H54 (cell line): ENCODE results near the gene ENDOV.

Experiments
- DNase-seq: peaks from one replicate; pipeline ENCODE4 v3.0.0; 2011; ENCODE audit warnings: low spot score, mixed read lengths; ENCODE audit not compliant: insufficient read length
- FAIRE-seq: peaks from 3 replicates; lab custom pipeline; 2011; peaks lifted over from hg19 to GRCh38; lab: Jason Lieb, UNC
- POLR2A ChIP-seq: IDR thresholded peaks from 2 replicates; pipeline ENCODE4 v1.6.1; 2011; ENCODE audit warnings: low read depth, mild to moderate bottlenecking, low read length

The ENDOV gene

GRCh38 chr17:80438806-80439205 lies 23.8 kb downstream of the ENDOV start:
- TF ChIP-seq POLR2A, result no peak
- DNase-seq (no peak), FAIRE-seq (no peak)

GRCh38 chr17:80439499-80439898 lies 24.5 kb downstream of the ENDOV start:
- DNase-seq (no peak), FAIRE-seq (no peak)
- TF ChIP-seq POLR2A, result no peak

DNA sequence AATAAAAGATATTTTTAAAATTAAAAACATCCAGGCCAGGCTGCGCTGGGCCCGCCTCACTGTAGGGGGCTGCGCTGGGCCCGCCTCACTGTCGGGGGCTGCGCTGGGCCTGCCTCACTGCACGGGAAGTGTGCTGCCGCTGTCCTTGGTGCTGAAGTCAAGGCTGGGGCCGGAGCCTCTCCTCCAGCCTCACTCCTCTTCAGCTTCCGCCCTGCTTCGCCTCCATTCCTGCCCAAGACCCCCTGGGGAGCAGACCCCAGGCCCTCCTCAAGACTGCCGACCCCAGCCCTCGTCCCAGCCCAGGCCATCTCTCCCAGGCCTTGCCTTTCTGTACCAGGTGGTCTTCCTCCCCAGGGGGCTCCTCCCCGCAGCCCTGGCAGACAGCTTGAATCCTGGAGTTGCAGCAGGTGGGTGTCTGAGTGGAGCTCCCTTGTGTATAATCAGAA lies 26.2 kb downstream of the ENDOV start:
- FAIRE-seq, result no peak
- peak; percentile 65 for DNase-seq
- TF ChIP-seq POLR2A, result no peak

- FAIRE-seq (no peak), DNase-seq (no peak)
- no peak for TF ChIP-seq POLR2A
These were observed 26.8 kb downstream of the ENDOV start for GRCh38 chr17:80441598-80442322.

DNA sequence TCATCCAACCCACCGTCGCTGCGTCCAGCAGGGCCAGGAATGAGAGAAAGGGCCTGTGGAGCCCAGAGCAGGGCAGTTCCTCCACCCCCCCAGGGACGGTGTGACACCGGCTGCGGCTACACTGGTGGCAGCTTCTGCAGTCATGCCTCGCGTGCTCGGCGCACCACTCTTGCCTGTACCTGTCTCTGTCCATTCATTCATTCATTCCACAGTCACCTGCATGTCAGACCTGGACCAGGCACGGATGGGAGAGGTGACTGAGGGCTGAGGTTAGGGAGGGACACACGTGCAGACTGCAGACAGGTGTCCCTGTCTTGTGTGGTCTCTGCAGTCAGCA lies 27.3 kb downstream of the ENDOV start:
- no peak for DNase-seq
- FAIRE-seq, result no peak

GRCh38 chr17:80442764-80443163 lies 27.8 kb downstream of the ENDOV start:
- no peak for TF ChIP-seq POLR2A
- FAIRE-seq, result no peak
- no peak for DNase-seq

More for the DNA sequence above, 27.3 kb downstream of the ENDOV start:
- TF ChIP-seq POLR2A, result no peak

GRCh38 chr17:80443498-80443897 lies 28.5 kb downstream of the ENDOV start:
- no peak for TF ChIP-seq POLR2A
- no peak for FAIRE-seq
- DNase-seq, result no peak

DNA sequence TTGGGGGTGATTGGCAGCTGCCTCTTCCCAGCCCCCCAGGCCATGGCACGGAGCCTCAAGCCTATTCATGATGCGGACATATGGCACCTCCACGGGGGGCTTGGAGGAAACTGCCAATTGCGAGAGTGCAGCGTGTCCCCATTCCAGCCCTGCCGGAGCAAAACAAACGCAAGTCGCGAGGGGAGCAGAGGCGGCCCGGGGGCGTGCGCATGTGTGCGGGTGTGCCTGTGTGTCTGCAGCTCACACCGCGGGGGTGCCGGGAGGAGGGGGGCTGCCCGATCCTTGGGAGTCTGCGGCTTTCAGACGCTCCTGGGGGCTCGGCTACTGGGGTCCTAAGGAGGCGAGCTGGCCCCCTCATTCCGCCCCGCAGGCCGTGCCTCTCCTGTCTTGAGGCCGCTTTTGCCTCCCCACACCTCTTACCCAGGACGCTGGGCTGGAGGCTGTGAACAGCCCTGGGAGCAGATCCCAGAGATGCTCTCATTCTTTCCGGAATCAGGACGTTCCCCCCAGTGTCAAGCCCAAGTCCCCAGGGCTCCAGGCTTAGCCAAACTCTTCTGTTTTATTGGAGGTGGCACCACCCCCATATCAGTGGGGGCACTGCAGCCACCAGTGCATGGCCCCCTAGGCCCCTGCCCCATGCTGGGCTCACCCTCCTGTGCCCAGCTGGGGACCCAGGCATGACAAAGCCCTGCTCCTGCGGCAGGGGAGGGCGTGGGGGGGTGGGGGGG lies 29.1 kb downstream of the ENDOV start:
- TF ChIP-seq POLR2A, result no peak
- no peak for FAIRE-seq
- no peak for DNase-seq

DNA sequence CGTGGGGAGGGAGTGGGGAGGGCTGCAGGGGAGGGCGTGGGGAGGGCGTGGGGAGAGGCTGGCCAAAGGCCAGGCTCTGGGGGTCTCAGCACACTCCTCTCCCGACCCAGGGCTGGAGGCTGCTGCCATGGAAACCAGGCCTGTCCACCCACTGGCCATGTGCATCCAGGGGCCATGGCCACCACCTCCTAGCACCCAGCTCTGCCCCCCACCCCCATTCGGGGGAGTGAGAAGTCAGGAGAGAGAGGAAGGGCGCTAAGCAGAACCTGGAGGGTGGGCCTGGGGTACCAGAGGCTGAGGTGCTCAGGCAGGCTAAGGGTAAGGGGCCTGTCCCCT lies 29.6 kb downstream of the ENDOV start:
- FAIRE-seq (no peak), DNase-seq (no peak)
- TF ChIP-seq POLR2A, result no peak

DNA sequence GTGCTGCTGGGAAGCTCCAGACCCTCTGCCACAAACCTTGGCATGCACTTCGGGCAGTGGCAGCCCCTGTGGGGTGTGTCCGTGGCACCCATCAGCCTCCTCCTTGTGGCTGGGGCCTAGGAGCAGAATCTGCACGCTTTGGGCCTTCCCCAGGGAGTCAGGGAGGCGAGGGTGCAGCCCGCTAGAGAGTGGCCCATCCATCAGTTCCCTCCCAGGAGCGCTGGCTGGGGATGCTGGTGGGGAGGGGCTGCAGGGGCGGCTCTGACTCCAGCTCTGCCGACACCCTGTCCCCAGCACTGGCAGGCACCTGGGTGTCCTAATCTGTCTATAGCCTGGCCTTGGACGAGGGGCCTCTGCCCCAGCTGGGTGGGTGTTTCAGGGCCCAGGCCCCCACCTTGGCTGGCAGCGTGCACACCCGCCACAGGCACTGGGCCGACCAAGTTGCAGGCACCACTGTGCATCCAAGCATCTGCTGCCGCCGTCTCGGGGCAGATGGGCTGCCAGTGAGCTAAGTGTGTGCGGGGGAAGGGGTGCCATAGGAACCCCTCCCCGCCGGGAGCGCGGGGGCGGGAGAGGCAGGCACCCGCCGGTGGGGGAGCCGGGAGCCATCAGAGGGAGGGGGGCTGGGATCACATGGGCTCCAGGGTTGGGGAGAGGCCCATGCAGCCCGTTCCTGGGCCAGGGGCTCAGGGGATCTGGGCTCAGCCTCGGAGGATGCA lies 30.2 kb downstream of the ENDOV start:
- DNase-seq (no peak), FAIRE-seq (no peak)
- TF ChIP-seq POLR2A, result no peak

DNA sequence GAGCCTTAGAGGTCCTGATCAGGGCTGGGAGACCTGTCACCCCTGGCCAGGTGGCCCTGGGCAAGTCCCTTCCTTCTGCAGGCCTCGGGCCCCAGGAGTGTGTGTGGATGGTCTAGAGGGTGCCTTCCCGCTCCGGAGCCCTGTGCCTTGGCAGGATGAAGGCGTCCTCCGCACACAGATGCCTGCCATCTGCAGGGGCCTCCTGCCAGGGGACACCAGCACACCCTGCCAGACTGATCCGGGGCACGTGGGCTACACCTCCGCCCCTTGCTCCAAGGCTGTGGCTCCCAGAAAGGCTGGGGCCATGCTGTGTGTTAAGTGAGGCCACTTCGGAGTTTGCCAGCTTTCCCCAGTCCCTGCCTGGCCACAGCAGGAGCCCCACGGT lies 30.8 kb downstream of the ENDOV start:
- no peak for FAIRE-seq
- DNase-seq, result no peak
- TF ChIP-seq POLR2A, result no peak

- TF ChIP-seq POLR2A, result no peak
- FAIRE-seq, result no peak
- no peak for DNase-seq
These were observed 31.9 kb downstream of the ENDOV start for GRCh38 chr17:80446645-80447405.

DNA sequence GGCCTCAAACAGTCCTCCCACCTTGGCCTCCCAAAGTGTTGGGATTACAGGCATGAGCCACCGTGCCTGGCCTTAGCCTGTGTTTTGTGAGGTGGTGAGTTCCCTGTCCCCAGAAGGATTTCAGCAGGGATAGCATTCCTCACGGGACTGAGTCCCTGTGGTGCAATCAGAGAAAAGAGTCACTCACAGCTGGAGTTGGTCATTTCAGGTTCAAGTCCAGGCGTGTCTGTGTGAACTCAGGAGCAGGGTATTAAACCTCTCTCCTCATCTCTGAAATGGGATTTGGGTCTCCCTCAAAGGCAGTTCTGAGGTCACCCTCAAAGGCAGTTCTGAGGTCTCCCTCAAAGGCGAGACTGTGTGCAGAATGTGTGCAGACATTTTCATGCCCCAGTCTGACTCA lies 32.8 kb downstream of the ENDOV start:
- no peak for FAIRE-seq
- DNase-seq, result no peak
- no peak for TF ChIP-seq POLR2A

DNA sequence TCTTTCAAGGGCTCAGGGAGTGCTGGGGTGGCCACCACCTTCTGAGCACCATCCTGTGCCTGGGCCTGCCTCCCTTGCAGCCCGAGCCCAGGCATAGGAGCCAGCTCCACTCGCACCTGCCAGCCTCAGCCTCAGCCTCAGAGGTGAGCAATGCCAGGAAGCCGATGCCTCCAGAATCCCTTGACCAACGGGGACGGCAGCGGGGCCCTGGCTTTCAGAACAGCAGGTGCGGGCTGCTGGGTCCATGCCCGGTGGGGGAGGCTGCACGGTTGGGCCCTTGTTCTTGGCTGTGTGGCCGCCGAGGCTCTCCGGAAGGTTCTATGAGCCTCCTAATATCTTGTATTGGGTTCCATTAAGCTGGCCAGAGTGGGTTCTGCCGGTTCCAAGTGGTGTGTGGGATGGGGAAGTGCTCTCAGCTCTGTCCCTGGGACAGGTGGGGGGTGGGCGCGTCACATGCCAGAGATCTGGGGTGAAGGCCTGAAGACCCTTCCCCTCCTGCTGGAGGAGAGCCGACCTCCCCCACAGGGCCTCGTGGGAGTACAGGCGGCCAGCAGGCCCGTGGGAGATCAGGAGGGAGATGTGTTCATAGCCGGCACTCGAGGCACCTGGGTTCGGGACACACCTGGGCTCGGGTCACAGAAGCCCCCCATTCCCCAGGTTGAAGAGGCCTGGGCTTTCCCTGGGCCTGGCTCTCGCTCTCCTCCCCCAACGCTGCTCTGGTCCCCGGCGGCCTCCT lies 34.4 kb downstream of the ENDOV start:
- no peak for DNase-seq
- TF ChIP-seq POLR2A, result no peak
- FAIRE-seq, result no peak
